ENCODE results near the gene SYNE1.

Gene SYNE1

DNA sequence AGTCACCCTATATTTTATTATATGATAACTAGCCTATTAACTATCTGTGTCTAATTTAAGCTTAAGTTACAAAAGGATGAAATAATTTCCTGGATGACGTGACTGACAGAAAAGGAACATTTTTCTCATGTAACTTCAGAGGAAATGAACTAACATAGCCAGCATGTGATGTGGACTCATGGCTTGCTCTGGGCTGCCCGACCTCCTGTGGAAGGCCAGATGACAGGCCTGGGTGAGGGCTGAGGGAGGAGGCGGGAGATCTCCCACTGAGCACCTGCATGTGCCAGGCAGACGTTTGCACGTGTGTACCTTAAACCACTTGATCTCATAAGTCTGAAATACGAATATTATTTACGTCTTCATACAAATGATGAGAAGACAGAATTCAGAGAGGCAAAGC, 321.1 kb downstream of the SYNE1 start:
- TF ChIP-seq, protein P1, sequence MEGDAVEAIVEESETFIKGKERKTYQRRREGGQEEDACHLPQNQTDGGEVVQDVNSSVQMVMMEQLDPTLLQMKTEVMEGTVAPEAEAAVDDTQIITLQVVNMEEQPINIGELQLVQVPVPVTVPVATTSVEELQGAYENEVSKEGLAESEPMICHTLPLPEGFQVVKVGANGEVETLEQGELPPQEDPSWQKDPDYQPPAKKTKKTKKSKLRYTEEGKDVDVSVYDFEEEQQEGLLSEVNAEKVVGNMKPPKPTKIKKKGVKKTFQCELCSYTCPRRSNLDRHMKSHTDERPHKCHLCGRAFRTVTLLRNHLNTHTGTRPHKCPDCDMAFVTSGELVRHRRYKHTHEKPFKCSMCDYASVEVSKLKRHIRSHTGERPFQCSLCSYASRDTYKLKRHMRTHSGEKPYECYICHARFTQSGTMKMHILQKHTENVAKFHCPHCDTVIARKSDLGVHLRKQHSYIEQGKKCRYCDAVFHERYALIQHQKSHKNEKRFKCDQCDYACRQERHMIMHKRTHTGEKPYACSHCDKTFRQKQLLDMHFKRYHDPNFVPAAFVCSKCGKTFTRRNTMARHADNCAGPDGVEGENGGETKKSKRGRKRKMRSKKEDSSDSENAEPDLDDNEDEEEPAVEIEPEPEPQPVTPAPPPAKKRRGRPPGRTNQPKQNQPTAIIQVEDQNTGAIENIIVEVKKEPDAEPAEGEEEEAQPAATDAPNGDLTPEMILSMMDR (IDR thresholded peaks at IDR 0.05; ENCODE audit: borderline replicate concordance, insufficient read depth, low read depth, low read length), result no peak
- H3K4me3 ChIP-seq (ENCODE audit: low read depth, low read length), result no peak overlapping the region

DNA sequence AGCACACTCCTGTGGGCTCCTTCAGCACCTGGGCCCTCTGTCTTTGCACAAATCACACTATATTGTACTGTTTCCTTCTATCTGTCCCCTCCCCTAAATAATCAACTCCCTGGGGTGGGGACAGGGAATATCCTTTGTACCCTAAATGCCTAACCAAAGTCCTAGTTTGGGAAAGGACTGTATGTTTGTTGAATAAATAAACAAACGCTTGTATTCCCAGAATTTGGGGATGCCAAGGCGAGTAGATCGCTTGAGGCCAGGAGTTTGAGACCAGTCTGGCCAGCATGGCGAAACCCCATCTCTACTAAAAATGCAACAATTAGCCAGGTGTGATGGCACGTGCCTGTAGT, 322.7 kb downstream of the SYNE1 start:
- TF ChIP-seq, protein P1 (IDR thresholded peaks at IDR 0.05; ENCODE audit: borderline replicate concordance, insufficient read depth, low read depth, low read length), result no peak
- H3K4me3 ChIP-seq (ENCODE audit: low read depth, low read length), result no peak overlapping the region

DNA sequence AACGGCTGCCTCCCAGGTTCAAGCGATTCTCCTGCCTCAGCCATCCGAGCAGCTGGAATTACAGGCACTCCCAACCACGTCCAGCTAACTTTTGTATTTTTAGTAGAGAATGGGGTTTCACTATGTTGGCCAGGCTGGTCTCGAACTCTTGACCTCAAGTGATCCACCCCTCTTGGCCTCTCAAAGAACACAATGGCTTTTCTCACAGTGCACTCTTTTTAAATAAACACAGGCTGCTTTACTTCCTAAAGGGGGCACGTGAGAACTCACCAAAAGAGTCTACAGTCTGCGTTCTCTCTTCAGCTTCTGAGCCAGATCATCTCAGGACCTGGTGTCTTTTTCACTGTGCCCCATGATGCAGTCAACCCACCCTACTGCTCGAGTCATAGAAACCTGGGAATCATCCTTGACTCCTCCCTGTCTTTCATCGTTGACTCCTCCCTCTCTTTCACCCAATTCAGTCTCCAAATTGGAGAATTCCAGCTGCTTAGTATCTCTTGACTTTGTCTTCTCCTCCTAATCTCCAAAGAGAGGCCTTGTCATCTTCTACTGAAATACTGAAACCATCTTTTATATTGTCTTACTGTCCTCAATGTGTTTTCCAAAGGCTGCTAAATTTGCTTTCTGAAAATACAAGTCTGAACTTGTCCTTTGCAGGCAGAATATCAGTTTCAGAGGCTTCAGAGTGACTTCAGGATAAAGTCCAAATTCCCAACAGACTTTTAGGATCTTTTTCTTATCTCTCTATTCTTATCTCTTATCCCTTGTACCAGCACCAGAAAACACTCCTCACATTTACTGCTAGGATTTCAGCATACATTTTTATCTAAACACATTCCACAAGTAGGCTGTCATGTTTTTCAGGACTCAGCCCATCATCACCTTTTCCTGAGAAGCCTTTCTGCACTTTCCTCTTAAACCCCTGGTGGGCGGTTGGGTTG, 323.4 kb downstream of the SYNE1 start:
- TF ChIP-seq, protein P1 (IDR thresholded peaks at IDR 0.05; ENCODE audit: borderline replicate concordance, insufficient read depth, low read depth, low read length), result no peak

DNA sequence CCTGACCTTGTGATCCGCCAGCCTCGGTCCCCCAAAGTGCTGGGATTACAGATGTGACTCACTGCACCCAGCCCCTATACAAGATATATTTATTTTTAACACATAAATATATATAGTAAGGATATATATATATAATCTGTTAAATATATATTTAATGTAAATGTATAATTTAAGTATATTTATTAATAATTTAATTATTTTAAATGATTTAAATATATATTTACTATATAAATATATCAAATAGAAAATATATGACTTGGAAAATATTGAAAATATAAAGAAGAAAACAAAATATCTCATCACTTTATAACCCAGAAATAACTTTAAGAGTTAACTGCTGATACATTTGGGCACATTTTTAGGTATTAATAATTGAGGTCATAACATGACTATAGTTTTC, 324.7 kb downstream of the SYNE1 start:
- H3K4me3 ChIP-seq (ENCODE audit: low read depth, low read length), result no peak overlapping the region
- TF ChIP-seq, protein P1 (IDR thresholded peaks at IDR 0.05; ENCODE audit: borderline replicate concordance, insufficient read depth, low read depth, low read length), result no peak

More for the DNA sequence above, 323.4 kb downstream of the SYNE1 start:
- no peak overlapping the region for H3K4me3 ChIP-seq (ENCODE audit: low read depth, low read length)

DNA sequence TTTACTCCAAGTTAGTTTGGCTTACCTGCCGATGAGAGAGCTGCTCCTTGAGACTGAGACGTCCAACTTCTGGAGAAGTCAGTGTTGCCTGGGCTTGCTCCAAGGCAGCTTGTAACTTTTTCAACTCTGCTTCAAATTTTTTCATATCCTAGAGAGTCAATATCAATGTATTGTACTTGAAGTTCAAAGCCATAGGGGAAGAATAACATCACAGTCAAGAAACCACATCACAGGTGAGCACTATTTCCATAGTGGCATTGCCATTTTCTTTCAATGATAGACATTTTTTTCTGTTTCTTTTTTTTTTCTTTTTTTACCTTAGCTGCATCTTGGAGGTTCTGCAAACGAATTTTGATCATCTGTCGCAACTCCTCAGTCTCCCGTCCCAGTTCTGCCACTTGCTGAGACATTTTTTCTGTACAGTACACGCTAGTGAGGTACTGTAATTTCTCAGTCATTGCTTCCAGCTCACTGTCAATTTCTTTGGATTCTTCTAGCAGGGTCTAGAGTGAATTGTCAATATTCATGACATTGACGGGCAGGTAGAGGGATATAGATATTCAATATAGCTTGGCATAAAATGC, 326.7 kb downstream of the SYNE1 start:
- TF ChIP-seq, protein P1 (IDR thresholded peaks at IDR 0.05; ENCODE audit: borderline replicate concordance, insufficient read depth, low read depth, low read length), result no peak
- no peak overlapping the region for H3K4me3 ChIP-seq (ENCODE audit: low read depth, low read length)

DNA sequence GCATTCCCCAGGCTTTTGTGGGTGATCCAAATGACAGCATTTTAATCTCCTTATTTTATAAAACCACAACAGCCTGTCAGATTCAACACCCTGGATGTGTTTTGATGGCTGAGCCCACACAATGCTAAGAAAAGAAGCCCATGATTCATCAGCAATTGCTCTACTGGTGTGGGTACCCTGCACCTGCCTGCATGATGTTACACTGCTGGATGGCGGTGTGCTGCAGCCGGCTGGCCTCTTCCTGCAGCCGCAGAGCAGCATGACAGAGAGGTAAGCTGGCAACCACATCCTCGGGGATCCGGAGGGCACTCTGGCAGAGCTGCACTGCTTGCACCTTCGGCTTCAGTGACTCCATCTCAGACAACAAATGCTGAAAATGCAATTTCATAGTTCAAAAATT, 327.5 kb downstream of the SYNE1 start:
- no peak overlapping the region for H3K4me3 ChIP-seq (ENCODE audit: low read depth, low read length)
- TF ChIP-seq, protein P1 (IDR thresholded peaks at IDR 0.05; ENCODE audit: borderline replicate concordance, insufficient read depth, low read depth, low read length), result no peak

- TF ChIP-seq, protein P1 (IDR thresholded peaks at IDR 0.05; ENCODE audit: borderline replicate concordance, insufficient read depth, low read depth, low read length), result no peak
- no peak overlapping the region for H3K4me3 ChIP-seq (ENCODE audit: low read depth, low read length)
Observed at GRCh38 chr6:152309006-152309405, 328.2 kb downstream of the SYNE1 start.
